Inferior parietal cortex (tissue), 1 donor: ENCODE data around the gene DPP3.
A peak's percentile ranks its signal among the peaks of the same experiment; 100 is the strongest.

Experiments used
- DNase-seq: peaks from one replicate; pipeline ENCODE4 v3.0.0-alpha.2; 2016; ENCODE audit errors: extremely low spot score

DPP3 gene

DNA sequence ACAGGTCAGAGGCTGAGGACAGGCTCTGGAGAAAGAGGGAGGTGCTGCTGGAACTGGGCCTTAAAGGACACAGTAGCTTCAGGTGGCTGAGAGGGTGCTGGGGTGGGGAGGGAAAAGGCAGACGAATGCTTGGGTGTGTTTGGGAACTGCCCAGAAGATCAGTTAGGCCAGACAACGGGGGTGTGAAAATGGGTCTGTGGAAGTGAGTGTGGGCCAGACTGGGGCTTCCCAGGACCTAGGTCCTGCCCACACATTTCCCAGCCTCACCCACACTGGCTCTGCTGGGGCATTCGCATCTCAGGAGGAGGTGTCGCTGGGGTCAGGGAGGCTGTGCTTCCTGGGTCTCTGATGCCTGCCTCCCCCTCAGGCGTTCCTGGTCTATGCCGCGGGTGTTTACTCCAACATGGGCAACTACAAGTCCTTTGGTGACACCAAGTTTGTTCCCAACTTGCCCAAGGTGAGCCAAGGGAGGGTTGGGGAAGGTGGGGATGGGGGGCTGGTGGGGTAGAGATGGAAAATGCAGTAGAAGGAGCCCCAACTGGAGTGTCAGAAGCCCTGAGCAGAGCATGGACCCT, 4.7 kb downstream of the DPP3 start:
- no peak for DNase-seq

DNA sequence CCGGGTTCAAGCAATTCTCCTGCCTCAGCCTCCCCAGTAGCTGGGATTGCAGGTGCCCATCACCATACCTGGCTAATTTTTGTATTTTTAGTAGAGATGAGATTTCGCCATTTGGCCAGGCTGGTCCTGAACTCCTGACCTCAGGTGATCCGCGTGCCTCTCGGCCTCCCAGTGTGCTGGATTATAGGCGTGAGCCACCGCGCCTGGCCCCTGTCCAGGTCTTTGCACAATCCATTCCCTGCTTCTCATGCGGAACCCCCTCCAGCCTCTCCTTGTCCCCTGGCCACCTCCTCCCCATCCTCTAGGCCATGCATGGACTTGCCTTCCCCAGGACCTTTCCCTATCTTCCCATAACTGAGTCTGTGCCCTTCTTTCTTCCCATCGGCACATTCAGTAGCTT, 8.7 kb downstream of the DPP3 start:
- DNase-seq = no peak

DNA sequence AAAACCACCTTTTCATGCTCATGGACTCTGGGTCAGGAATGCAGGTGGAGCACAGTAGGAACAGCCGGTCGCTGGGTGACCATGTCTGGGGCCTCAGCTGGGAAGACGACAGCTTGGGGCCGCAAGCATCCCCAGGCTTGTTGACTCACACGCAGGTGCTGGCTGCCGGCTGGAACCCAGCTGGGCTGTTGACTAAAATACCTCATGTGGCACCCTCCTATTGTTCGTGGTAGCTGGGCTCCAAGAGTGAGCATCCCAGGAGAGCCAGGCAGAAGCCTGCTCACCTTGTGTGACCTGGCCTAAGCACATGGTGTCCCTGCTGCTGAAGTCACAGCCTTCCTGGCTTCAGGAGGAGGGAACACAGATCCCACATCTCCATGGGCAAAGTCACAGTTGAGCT, 9.4 kb downstream of the DPP3 start:
- no peak for DNase-seq

DNA sequence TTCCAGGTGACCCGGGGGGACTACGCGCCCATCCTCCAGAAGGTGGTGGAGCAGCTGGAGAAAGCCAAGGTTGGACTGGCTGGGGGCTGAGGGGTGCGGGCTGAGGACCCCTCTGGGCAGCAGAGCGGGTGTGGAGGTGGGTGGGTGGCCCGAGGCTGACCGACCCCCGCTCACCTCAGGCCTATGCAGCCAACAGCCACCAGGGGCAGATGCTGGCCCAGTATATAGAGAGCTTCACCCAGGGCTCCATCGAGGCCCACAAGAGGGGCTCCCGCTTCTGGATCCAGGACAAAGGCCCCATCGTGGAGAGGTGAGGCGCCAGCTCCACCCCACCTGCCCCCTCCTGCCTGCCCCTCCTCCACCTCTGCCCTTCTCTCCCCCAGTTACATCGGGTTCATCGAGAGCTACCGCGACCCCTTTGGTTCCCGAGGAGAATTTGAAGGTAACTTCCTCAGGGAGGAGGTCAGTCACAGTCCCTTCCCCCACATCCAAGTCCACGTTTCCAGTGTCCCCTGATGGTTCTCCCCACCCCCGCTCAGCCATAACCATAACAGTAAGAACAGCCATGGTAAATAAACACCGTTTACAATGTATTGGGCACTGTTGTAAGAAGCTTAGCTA, 11.2 kb downstream of the DPP3 start:
- DNase-seq = no peak

DNA sequence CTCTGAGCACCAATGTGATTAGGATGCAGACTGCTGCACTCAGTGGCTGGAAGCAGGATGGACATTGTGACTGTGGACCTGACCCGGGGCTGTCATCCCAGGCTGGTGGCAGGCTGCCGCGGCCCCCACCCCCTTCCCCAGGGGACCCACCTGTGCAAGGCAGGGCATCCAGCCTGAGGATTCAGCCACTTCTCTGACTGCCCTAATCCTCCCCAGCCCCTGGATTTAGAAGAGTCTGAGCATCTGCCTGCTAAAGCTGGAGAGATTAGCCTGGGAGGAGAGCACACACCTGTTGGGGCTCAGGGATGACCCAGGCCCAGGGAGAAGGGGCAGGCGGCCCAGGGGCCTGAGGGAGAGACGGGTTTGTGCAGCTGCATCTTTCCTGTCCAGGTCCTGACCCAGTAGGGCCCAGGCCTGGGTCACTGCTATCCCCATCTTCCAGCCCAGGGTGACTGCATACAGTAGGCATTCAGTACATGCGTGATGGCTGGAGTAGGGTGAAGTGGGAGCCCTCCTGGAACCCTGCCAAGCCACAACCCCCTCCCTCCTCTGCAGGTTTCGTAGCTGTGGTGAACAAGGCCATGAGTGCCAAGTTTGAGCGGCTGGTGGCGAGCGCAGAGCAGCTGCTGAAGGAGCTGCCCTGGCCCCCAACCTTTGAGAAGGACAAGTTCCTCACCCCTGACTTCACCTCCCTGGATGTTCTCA, 12.1 kb downstream of the DPP3 start:
- no peak for DNase-seq

DNA sequence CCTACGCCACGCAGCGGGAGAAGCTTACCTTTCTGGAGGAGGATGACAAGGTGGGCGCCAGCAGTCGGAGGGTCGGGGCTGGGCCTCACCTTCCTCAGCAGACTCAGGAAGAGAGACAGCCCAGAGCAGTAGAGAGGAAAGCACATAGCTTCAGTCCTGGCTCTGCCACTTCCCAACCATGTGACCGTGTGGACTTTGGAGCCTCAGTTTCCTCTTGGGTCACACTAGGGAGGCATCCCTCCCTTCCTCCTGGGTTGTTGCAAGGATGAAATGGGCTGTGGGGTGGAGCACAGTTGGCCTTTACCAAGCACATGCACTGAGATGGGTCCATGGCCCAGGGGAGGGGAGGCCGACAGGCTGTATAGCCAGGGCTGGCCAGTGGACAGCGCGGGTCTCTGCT, 12.9 kb downstream of the DPP3 start:
- no peak for DNase-seq

DNA sequence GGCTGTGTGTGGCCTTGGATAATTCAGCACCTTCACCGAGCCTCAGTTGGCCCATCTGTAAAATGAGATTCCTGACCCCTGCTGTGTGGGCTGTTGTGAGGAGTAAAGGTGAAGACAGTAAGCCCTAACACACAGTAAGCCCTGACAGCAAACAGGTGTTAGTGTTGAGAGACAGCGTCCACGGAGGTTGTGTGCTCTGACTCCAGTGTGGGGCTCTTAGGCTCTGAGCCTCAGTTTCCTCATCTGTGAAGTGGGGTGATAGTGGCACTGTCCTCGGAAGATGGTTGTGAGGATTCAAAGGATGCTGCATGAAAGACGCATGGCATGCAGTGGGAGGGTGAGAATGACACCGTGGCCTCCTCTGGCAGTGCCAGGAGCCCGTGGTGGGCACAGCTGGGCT, 14.2 kb downstream of the DPP3 start:
- no peak for DNase-seq

DNA sequence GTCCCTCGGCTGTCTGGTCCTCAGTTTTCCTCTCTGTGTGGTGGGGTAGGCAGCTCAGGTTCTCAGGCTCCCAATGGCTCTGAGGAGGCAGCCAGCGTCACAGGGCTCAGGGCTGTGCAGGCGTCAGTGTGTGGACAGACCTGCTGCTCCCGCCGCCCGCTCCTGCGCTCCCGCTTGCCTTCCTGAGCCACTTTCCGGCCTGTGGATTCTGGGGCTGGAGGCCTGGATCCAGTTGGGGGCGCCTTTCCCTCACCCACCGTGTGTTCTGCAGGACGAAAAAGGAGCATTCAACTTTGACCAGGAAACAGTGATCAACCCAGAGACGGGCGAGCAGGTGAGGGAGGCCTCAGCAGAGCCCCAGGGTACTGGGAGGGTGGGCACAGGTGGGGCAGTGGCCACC, 14.7 kb downstream of the DPP3 start:
- no peak for DNase-seq

DNA sequence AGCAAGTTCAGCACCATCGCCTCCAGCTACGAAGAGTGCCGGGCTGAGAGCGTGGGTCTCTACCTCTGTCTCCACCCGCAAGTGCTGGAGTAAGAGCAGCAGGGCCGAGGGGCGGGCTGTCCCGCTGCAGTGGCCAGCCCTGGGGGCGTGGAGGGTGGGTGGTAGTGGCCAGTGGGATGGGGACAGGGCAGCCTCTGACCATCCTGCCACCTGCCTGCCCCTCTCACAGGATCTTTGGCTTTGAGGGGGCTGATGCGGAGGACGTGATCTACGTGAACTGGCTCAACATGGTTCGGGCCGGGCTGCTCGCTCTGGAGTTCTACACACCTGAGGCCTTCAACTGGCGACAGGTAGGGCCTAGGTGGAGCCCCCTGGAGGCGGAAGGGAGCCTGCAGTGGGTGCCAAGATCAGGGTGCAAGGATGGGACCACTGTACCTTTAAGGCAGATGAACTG, 15.2 kb downstream of the DPP3 start:
- DNase-seq = no peak

DNA sequence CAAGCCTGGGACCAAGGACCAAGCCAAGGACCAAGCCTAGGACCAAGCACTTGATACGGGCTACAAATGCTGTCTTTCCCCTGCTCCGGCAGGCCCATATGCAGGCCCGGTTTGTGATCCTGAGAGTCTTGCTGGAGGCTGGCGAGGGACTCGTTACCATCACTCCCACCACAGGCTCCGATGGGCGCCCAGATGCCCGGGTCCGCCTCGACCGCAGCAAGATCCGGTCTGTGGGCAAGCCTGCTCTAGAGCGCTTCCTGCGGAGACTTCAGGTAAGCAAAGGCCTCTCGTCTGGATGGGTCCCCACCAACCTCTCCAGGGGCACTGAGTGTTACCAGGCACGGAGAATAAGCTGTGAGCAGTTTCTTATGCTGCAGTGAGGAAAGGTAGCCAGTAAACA, 17.0 kb downstream of the DPP3 start:
- no peak for DNase-seq

DNA sequence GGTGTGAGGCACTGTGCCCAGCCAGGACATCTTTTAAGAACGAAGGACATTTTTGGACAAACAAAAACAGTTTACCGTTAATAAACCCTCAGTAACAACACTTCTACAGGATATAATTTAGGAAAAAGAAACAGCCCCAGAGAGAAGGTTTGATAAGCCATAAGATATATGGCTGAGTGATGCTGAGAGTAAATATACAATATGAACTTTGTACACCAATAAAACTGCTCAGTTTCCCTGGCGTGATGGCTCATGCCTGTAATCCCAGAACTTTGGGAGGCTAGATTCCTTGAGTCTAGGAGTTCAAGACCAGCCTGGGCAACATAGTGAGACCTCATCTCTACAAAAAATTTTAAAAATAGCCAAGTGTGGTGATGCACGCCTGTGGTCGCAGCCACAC, 18.3 kb downstream of the DPP3 start:
- DNase-seq = no peak

DNA sequence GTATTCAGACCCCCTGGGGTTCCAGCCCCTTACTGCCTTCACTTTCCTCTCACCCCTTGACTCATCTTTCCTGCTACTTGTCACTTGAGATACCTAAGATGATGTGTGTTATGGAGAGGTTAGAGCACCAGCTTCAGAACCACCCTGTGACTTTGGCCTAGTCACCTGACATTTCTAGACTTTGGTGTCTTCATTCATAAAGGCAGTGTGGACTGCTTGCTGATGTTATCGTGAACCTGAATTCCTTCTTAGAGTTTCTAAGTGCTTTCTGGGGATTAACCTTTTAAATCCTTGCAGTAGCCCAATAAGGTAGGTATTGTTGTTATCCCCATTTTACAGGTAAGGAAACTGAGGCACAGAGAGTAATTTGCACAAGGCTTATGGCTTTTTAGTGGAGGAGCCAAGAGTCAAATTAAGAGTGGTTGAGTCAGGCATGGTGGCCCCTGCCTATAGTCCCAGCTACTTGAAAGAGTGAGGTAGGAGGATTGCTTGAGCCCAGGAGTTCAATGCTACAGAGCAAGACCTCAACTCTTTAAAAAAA, 25.1 kb downstream of the DPP3 start:
- DNase-seq = no peak

DNA sequence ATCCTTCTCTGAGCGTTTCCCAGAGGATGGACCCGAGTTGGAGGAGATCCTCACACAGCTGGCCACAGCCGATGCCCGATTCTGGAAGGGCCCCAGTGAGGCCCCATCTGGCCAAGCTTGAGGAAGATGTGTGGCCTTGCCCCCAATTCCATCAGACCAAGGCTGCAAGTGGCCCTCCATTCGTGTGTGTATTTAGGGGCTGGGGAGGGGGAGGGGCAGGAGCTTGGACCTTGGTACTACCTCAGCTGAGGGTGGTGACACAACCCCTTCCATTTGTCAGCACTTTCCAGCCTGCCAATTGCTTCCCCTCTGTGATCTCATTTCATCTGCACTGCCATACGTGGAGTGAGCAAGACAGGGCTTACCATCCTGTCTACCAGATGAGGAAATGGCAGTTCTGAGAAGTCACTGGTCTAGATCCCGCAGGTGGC, 28.9 kb downstream of the DPP3 start:
- no peak for DNase-seq

DNA sequence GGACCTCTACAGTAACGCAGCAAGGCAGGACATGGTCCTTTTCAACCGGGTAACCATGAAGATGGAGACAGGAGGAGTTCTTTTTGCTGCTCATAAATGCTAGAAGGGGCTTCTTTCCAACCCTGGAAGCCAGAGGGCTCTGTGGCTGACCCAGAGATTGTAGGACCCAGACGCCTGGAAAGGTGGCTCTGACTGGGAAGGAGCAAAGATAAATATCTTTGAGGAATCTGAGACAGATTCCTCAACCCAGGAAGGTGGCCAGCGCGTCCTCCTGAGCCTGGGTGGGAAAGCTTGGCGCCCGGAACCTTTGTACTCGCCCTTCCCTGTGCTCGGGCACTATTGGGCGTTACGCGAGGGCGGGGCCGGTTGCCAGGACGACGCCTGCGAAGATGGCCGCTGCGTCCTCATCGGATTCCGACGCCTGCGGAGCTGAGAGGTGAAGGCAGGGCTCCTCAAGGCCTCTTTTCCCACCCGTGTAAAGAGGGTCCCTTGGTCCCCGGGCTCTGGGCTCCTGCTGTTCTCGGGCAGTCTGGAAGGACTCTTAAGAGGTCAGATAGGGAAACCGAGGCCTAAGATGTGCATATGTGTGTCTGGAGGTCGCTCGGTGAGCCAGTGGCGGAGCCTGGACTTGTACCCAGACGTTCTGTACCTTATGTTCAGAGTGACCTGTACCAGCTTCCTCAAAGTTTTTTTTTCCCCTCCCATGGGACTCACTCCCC, 30.2 kb downstream of the DPP3 start, which contains the start of gene BBS1:
Gene BBS1, plus strand, starts transcription at position 365 of the 719 bp plus-strand sequence. Its CDS starts 25 bp downstream, at position 390.
- peak; percentile 81 for DNase-seq

DNA sequence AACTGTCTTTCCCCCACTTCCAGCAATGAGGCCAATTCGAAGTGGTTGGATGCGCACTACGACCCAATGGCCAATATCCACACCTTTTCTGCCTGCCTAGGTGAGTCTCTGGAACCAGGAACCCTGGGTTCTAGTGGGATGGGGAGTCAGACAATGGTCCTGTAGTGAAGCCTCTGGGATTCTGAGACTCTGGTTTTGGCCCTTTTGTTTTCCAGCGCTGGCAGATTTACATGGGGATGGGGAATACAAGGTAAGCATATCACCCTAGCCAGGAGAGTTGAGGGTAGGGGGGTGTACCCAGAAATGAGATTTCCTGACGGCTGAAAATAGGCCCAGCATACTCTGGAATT, 30.7 kb downstream of the DPP3 start:
- no peak for DNase-seq

DNA sequence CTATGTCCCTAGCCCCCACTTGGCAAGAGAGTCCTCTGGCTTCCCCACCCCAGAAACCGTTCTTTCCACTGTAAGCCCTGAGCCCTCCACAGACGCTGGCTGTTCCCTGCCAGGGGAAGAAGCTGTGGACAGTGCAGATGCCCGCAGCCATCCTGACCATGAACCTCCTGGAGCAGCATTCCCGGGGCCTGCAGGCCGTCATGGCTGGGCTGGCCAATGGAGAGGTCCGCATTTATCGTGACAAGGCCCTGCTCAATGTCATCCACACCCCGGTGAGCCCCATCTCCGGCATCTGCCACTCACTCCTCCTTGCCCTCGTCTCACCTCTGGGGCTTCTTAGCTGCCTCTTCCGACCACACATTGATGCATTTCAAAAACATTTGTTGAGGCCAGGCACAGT, 43.4 kb downstream of the DPP3 start:
- no peak for DNase-seq

DNA sequence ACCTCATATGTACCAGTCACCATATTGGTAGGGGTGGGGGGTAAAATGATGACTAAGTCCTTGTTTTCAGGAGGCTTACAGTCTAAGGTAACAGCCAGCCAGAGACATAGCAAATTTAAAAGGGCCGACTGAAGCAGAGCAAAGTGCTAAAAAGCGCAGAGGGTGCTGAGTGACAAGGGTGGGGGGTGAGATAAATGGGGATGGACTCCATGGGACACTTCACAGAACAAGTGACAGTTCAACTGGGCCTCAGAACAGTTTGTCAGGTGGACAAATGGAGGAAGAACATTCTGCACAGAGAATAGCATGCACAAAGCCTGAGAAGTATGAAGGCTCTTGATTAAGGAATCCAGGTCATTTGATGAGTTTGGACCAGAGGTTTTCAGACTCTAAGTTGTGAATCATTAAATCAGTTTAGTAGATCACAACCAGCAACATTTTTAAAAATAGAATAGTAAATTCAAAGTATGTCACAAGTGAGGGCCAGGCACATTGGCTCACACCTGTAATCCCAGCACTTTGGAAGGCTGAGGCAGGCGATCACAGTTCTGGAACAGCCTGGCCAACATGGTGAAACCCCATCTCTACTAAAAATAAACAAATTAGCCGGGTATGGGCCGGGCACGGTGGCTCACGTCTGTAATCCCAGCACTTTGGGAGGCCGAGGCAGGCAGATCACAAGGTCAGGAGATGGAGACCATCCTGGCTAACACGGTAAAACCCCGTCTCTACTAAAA, 44.2 kb downstream of the DPP3 start:
- DNase-seq = no peak

DNA sequence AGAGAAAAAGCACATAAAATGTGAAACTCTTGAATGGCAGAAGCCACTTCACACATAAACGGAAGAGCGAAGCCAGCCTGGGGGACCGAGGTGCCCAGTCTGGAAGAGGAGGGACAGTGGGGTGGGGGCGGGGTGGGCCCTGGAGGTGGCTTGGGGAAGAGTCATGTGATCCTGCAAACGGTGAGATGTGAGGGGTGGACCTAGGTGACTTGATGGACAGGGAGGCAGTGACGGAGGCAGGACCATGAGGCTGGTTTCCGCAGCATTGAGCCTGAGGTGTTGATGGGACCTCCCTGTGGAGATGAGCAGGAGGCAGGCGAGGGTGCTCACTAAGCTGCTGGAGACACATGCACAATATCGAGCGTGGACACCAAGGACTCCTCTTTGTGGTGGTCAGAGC, 48.8 kb downstream of the DPP3 start:
- DNase-seq = no peak

DNA sequence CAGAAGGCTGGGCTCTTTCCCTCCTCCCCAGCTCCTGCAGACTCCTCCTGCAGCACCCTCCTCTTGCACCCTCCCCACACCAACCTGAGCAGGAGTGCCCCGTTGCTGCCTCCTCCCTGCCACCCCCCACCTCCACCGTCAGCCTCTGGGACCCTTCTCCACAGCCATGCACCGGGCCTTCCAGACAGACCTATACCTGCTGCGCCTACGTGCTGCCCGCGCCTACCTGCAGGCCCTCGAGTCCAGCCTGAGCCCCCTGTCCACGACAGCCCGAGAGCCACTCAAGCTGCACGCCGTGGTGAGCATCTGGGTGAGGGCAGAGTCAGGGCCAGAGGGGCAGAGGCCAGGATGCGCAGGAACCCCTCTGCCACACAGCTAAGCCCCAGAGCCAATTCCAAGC, 49.4 kb downstream of the DPP3 start:
- DNase-seq = no peak

DNA sequence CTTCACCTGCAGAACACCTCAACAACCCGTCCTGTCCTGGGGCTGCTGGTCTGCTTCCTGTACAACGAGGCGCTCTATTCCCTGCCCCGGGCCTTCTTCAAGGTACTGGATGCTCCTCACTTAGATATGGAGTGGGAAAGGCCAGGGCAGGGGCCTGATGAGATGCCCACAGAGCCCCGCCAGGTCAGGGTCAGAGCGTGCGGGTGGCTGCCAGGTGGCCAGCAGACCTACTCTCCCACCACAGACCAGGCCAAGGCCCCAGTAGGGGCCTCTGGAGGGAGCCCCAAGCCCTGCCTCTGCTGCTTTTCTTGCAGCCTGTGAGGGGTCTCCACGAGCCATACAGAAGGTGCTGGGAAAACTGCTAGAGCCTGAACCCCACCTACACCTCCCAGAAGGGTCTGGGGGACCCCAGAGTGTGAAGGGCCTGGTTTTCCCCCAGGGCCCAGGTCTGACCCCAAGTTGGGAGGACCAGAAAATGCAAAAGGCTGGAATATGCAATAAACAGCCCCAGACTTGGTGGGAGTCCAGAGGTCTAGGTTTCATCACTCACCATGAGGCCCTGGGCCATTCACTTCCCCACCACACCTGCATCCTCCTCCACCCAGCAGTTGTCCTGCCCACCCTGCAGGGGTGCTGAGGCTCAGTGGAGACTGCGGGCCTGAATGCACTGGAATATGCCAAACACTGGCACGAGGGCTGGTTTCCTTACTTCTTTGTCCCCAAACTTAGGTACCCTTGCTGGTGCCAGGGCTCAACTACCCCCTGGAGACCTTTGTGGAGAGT, 50.9 kb downstream of the DPP3 start:
- DNase-seq = no peak

DNA sequence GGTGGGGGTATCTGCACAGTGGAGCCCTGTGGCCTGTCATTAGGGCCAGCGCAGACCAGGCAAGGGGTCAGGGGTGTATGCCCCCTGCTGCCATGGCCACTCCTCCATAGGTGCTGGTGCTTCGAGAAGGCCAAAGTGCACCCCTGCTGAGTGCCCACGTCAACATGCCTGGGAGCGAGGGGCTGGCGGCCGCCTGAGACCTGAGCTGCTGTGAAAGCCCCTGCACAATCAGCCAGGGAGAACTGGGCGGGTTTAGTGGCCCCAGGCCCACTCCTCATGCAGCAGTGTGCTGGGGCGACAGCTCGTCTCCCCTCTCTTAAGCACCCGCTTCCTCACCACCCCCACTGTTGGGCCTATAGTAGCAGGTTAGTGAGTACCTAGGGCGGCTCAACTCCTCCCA, 51.6 kb downstream of the DPP3 start:
- no peak for DNase-seq
